Uterine smooth muscle cell (primary cell): ENCODE measurements around the gene GABRR3. TPM values are rescaled to one million over a fixed set of nuclear protein-coding genes. Genes with fewer than 3 reads are reported as not detected.

Source experiments
- total RNA-seq: library from RNA; depleted of rRNA; stranded (reverse); fragments of >200 nt; gene quantifications from 2 replicates; pipeline ENCODE4 v1.2.3, GENCODE V29; 2014

Gene GABRR3
- not detected in 2 replicates for total RNA-seq

GRCh38 chr3:98035208-98035607 is at the start of gene GABRR3:
Gene GABRR3 (minus strand): TSS chr3:98035315. CDS start chr3:98034987, 328 bp downstream.

GRCh38 chr3:97971679-97972567 is 63.2 kb downstream of the GABRR3 start, which contains the start of gene RIOX2:
Gene RIOX2 (minus strand): TSS chr3:97972431. CDS start chr3:97967593, 4,838 bp downstream.

Other genes starting within 250 kb of the GABRR3 start
- 28.4 and 34.1 TPM in 2 replicates for gene CRYBG3, start 213.3 kb downstream of the GABRR3 start, total RNA-seq
- 31.3 and 38.2 TPM in 2 replicates for gene RIOX2, start 62.9 kb downstream of the GABRR3 start, total RNA-seq
- not detected in 2 replicates for gene OR5AC2, start 51.9 kb upstream of the GABRR3 start, total RNA-seq
- under 0.01 TPM in 1 of 2 replicates, not detected in the other for gene OR5H1, start 95.4 kb upstream of the GABRR3 start, total RNA-seq
- not detected in 2 replicates for gene OR5H14, start 112.2 kb upstream of the GABRR3 start, total RNA-seq
- not detected in 2 replicates for gene OR5H15, start 131.4 kb upstream of the GABRR3 start, total RNA-seq
- gene OR5H6, start 228.9 kb upstream of the GABRR3 start, total RNA-seq: not detected in 2 replicates
- gene OR5H2, start 247.2 kb upstream of the GABRR3 start, total RNA-seq: not detected in 2 replicates